ENCODE results near the gene NUB1. TPM values are rescaled to one million over a fixed set of nuclear protein-coding genes. Genes with fewer than 3 reads are reported as not detected.

The NUB1 gene
- total RNA-seq, 1 donor from 2014 or later, result 36.5 TPM

DNA sequence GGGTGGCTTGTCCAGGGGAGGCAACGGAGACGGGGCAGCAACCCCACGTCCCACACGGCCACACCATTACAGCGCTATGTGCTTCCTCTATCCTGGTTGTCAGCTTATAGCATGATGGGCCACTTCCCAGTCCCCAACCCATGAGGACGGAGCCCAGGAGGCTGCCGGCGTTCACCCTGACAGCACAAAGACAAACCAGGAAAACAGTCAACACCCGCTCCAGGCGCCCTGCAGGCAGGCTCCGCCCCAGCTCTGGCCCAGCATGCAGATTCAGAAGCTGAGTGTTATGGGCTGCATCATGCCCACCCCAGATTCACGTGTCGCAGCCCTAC, 53.4 kb downstream of the NUB1 start:
- ATAC-seq (no peak), DNase-seq (no peak)

DNA sequence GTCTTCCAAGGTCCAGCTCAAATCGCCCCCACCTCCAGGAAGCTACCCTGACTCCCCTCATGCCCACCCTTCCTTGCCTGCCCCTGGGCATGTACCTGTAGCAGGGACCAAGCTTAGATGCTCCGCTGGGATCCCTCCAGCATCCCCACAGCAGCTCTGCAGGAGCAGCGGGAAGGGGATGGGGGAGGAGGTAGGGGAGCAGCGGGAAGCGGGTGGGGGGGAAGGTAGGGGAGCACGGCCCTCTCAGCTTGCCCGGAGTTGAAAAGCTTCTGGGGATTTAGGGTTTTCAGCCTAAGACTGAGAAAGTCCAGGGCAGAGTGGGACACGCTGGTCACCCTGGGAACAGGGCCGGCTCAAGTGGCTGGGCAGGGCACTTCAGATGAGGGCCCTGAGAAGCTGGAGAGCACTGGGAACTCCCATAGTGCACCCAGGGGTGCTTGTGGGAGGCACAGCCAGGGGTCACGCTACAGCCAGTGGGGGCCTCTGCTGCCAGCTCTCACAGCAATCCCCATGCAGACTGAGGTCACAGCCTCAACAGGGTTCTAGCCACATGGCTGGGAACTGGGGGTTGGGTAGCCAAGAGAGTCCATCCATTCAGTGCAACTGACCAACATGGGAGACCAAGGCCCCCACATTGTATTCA, 54.8 kb downstream of the NUB1 start:
- intact Hi-C loops (cut with micrococcal nuclease), result no loop called here
- DNase-seq, result peak; percentile 24

More for the DNA sequence above, 53.4 kb downstream of the NUB1 start:
- intact Hi-C loops (cut with micrococcal nuclease), result no loop called here

DNA sequence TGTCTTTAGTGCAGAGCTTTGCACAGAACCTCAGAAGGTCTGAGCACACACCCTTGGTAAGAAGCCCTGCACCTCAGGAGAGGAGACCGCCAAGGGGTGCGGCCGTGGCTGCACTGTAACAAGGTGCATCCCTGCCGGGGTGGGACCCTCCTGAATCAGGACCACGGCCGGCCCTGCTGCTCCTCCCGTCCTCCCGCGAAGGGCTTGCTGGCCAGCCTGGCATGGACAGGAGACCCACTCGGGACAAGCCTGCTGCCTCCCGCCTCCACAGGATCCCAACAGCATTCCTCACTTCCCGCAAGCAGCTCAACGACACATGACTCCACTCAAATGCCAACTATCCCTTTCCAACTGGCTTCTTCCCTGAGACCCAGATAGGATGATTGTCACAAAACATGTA, 55.4 kb downstream of the NUB1 start:
- DNase-seq (no peak), ATAC-seq (no peak)
- intact Hi-C loops (cut with micrococcal nuclease), result no loop called here

More for the DNA sequence above, 54.8 kb downstream of the NUB1 start:
- no peak for ATAC-seq

DNA sequence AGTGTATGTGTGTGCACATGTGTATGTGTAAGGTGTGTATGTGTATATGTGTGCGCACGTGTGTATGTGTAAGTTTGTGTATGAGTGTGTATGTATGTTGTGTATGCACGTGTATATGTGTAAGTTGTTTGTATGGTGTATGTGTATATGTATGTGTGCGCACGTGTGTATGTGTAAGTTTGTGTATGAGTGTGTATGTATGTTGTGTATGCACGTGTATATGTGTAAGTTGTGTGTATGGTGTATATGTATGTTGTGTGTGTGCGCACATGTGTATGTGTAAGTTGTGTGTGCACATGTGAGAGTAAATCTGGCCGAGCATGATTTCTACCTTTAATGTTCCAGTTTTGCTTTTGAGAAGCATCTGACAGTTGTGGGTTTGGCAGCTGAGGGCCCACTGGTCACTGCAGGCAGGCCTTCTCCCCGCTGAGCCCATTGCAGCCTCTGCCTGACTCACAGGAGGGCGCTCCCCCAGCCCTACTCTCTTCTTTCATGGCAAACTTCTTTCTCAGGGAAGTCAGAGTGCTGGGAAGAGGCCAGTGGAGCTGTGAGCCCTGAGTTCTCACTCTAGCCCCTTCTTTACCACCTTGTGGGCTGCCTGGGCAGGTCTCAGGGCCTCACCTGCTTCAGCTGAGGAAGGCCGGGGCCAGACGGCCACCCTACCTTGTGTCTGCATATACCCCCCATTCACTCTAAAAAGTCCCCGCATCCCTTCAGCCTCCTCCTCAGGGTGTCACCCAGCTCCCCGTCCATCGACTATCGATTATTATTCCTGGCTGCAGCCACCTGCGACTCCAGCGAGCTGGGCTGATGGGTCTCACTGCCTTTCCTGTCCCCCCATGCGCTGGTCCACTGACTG, 57.1 kb downstream of the NUB1 start:
- DNase-seq (no peak), ATAC-seq (no peak)
- intact Hi-C loops (cut with micrococcal nuclease), result no loop called here

DNA sequence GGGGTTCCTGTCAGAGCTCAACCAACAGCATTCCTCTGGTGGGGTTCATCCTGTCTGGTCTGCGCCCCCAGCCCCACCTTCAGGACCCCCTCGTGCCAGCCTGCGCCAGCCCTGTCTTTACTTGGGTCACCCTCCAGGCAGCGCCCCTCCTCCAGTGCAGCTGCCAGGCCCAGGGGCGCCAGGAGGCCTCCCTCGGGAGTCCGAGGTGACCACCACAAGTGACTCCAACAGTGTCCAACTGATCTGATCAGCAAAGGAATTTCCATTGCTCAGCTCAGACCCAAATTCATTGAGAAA, 57.6 kb downstream of the NUB1 start:
- no peak for ATAC-seq
- no peak for DNase-seq
- intact Hi-C loops (cut with micrococcal nuclease), result no loop called here

DNA sequence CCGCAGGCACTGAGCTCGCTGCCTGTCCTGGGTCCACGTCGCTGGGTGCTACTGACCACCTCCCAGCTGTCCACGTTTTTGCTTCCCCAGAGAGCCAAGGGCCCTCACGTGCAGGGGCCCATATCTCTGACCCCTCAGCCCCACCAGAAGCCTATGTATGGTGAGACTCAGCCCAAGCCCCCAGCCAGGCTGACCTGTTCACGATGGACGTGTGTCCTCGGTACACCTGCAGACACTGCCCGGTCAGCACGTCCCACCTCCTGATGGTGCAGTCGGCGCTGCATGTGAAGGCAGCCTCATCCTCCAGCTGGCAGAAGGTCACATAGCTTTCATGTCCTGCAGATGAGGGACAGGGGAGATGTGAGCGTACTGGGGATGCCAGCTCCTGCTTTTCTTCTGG, 58.3 kb downstream of the NUB1 start:
- DNase-seq (no peak), ATAC-seq (no peak)
- intact Hi-C loops (cut with micrococcal nuclease), result no loop called here

DNA sequence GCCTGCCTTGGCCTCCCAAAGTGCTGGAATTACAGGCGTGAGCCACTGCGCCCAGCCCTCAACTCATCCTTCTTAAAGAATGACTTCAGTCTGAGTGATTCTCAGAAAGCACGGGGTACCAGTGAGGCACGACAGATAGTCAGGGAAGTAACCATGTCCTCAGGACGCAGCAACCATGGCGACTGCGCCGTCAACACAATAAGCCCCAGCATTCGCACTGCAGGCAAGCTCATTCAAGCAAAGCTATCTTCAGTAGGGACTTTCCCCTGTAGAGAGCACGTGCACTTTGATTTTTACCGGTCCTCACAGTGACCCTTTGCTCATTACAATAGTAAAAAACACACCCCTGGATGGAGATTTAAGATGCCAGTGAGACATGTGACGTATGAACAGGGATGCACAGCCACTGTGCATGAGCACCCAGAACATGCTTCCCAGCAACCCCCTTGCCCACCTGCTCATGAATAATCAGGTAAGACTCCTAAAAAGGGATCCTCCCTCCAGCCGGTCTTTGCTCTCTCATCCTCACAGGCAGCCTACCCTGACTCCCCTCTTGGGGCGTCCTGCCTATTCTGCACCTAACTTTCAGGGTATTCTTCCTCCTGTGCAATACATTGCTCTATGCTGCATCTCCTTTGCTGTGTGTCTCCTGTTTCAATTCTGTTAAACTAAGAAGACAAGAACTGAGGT, 59.2 kb downstream of the NUB1 start:
- ATAC-seq (no peak), DNase-seq (no peak)
- intact Hi-C loops (cut with micrococcal nuclease), result no loop called here

DNA sequence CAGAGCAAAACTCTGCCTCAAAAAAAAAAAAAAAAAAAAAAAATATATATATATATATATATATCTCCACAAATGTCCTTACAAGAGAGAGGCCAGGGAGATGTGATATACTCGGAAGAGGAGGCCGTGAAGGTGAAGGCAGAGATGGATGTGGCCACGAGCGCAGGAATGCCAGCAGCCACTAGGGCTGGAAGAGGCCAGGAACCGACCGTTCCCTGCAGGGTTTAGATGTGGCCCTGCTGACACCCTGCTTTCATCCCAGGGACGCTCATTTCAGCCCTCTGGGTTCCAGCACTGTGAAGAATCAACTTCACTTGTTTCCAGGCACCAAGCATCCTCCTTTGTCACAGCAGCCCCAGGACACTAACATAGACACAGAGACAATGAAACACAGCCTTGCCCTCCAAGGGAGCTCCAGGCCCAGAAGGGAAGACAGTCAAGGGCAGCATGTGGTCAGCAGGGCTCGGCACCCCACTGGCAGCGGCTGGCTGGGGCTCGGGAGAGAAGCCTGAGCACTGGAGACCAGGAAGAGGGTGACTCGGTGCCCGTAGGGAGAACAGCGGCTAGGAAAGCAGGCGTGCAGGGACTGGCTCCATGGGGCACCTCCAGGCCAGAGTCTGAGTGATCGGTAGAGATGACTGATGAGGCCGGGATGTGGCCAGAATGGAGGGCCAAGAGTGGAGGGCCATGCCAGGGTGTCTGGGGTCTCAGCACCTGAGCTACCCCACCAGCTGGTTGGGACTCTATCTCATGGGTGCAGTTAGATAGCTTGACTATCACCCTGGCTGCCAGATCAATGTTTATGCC, 60.6 kb downstream of the NUB1 start:
- ATAC-seq (no peak), DNase-seq (no peak)
- intact Hi-C loops (cut with micrococcal nuclease), result no loop called here

DNA sequence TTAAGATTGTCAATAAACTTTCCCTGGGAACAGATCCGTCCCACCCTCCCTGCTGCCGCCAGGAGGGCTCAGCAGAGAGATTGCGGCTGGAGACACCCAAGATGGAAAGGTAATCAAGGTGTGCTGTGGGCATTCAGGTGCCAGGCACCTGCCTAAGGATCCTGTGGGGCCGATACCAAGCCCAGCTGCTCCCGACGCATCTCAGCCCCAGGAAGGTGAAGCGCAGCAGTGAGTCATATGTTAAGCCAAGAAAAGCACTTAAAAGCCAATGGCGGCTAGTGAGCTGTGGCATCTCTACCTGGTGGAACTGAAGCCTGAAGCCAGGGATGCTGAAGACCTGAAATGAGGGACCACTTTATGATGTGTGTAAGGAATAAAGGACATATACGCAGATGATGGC, 62.2 kb downstream of the NUB1 start:
- intact Hi-C loops (cut with micrococcal nuclease), result no loop called here
- DNase-seq (no peak), ATAC-seq (no peak)

DNA sequence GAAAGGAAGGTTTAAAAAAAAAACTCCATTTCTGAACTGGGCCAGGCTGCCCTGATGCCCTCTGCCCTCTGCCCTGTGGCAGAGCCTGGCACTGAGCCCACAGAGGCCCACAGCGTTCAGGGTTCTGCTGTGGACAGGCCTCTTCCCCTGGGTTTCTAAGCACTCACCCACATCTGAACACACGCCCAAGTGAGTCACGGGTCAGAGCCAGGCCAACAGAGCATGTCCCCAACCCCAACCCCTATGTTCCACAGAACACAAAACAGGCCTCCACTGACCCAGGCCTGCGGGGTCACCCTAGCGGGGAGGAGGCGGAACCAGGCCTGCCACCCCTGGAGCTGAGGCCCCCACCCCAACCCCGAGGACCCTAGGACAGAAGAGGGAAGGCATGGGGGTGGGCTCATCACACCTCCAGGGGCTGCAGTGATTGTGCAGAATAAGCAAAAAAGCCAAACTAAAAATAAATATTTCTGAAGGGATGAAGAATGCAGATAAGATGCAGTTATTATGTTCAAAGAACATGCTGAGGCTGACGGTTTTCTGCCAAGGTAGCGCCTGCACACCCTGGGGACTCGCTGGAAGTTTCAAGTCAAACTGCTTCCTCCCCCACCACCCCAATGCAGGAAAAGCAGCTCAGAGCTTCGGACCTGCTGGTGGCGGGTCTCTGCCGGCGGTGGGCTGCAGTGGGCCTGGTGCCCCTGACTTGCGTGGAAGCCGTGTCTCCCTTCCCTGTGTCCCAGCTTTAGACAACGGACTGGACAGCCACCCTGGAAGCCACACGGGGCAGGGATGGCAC, 62.8 kb downstream of the NUB1 start:
- peak; percentile 55 for ATAC-seq
- intact Hi-C loops (cut with micrococcal nuclease), result no loop called here
- no peak for DNase-seq

DNA sequence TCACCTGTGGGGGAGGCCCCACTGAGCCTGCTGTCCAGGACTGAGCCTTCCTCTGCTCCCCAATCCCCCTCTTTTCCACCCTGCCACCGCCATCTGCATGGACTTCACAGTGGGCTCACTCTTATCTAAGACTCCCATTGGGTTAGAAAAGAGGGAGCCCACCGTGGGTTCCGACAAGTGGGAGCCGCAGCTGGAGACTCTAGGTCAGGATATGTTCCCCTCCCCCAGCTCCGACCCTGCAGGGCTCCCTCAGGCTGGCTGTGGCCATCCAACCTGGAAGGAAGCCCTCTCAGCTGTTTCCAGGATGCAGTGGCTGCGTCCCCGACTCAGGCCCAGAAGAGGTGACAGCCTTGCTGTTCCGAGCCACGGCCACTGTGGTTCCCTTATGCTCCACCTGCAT, 63.4 kb downstream of the NUB1 start:
- DNase-seq, result no peak
- intact Hi-C loops (cut with micrococcal nuclease), result no loop called here
- ATAC-seq, result no peak

DNA sequence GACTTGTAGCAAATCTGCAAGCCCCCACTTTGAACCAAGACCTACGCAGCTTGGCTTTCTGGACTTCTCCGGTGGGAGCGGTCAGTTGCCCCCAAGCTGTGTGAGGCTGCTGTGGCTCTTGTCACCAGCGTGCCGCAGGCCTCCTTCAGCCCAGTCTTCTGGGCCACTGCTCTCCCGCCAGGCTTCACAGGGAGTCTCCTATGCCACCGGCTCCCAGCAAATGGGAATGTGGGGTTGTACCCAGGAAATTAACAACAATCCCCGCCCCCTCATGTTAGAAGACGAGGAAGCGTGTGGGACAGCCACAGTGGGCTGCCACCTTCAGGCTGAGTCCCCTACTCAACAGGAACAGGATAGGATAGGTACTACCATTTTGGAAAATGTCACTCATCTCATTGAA, 64.0 kb downstream of the NUB1 start:
- intact Hi-C loops (cut with micrococcal nuclease), result no loop called here

DNA sequence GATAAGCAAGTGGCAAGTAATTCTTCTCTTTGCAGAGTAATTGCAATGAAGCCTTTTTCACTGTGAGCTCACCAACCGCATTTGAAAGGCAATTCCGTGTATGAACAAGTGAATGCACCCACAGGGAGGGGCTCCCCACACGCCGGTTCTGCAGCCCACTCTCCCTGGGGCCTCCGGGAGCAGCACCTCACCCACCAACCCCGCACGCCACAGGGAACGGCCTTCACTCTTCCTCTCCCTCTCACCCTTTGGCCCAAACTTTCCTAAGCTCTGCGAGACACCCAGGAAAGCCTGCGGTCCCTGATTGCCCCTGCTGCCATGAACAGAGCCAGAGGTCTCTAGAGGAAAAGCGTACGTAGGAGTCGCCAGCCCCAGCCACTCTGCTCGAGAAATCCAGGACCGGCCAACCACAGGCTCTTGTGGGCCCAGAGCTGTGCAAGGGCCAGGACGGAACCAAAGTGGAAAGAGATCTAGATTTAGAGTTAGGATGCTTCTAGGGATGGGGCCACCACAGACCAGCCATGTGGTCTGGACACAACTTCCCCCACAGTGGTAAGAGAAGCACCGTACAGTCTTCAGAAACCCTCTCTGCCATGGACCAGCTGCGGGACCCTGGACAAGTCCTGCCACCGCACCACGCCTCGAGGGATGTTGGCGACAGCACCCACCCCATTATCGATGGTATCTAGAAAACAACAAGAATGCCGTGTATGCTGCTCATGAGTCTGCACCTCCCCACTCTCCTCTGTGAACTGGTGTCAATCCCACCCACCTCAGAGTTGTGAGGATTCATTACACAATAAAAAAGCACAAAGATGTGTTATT, 64.7 kb downstream of the NUB1 start:
- DNase-seq (no peak), ATAC-seq (no peak)
- intact Hi-C loops (cut with micrococcal nuclease), result no loop called here

More for the DNA sequence above, 64.0 kb downstream of the NUB1 start:
- ATAC-seq, result no peak
- DNase-seq, result no peak

DNA sequence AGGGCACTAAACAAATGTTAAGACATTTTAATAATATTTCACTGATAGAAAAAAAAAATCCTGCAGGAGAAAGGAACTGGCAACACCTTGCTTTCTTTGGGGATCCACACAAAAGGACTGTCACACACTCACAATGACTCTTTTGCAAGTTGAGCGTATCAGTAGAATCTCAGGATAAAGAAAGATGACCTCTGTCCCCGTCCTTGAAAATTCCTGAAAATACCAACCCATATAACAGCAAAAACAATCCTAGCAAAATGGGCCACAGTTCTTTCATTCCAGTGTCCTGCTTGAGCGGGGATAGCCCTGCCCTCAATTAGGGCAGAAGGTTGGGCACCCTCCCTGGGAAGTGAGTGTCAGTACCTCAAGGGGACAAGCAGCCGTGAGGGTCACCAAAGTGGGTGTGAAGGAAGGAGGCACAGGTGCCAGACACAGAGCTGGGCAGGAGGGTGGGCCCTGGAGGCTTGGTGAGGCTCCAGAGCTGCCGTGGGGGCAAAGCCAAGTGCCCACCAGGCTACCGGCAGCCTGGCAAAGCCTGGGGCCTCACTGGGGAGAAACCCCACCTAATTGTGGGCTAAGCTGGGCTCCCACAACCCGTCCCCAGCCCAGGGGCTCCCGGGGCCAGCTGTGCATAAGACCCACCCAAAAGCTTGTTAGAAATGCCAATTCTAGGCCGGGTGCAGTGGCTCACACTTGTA, 65.4 kb downstream of the NUB1 start:
- no peak for DNase-seq
- ATAC-seq, result no peak
- intact Hi-C loops (cut with micrococcal nuclease), result no loop called here

DNA sequence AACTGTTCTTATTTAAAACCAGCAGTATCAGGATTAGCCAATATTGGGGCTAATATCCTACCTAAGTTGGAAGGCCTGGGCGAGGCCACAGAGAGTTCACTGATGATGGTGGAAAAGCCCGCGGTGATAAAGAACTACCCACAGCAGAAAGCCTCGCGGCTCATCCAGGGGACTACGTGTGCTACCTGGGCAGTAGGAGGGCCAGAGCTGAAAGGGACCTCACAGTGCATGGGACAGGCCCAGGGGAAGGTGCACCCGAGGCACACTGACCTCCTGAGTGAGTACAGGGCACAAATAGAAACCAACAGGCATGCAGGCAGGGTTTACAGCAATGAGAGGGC, 66.9 kb downstream of the NUB1 start:
- ATAC-seq (no peak), DNase-seq (no peak)
- intact Hi-C loops (cut with micrococcal nuclease), result no loop called here

DNA sequence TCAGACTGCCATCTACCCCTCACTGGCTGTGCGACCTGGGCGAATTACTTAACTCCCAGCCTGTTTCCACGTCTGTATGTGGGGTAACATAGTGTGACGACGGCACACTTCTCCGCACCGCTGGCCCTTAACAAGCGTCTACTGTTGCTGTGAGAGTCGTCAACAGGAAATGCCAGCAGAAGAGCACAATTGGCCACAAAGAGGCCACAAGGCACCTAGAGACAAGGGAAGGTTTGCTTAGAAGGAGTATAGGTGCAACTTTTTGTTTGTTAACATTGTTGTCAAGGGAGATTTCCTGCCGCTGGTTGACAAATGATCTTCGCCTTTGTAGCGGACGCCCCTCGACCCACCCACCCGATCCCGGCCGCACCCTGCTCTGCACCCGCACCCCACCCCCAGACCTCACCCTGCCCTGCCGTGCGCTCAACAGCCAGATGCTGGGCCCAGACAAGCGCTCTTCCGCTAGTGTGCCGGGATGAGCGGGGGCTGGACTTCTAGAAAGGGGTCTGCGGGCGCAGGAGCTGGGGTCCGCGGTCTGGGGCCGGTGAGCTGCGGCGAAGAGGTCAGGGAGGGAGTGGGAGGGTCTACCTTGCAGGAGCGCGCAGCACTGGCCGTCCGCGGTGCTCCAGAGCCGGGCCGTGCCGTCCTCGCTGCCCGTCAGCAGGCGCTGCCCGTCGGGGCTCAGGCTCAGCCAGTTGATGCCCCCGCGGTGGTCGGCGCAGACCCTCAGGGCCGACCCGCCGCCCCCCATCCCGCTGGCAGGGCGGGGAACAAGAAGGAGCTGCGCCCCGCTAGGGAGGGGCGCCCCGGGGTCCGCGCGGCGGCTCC, 67.4 kb downstream of the NUB1 start:
- DNase-seq (no peak), ATAC-seq (peak; percentile 23)
- intact Hi-C loops (cut with micrococcal nuclease), result no loop called here
